Calu3 (cell line): ENCODE results near the gene CNTN6. TPM values are rescaled to one million over a fixed set of nuclear protein-coding genes. Genes with fewer than 3 reads are reported as not detected.

ENCODE experiments used
- BruUV-seq: library from RNA; stranded (reverse); fragments of 400-500 nt; replicated peaks from 2 replicates; lab custom pipeline; 2021; lab: Mats Ljungman, UMichigan
- CTCF ChIA-PET: fragments of 300-600 bp; sonication (Branson Sonifier 250); formaldehyde crosslinking; loops from one replicate; lab custom pipeline; 2022; ENCODE audit warnings: antibody characterized with exemption; lab: Charles Lee
- DNase-seq: peaks from one replicate; pipeline ENCODE4 v3.0.0; 2022
- H3K27ac Mint-ChIP-seq: one replicate; pipeline ENCODE4 v1.8.0; 2022; ENCODE audit warnings: mixed read lengths; ENCODE audit not compliant: unreplicated experiment
- H3K27me3 Mint-ChIP-seq: one replicate; pipeline ENCODE4 v1.8.0; 2022; ENCODE audit warnings: mixed read lengths; ENCODE audit not compliant: unreplicated experiment
- H3K36me3 Mint-ChIP-seq: one replicate; pipeline ENCODE4 v1.8.0; 2022; ENCODE audit warnings: mild to moderate bottlenecking, moderate library complexity, mixed read lengths; ENCODE audit not compliant: insufficient read depth, unreplicated experiment
- H3K4me1 Mint-ChIP-seq: one replicate; pipeline ENCODE4 v1.8.0; 2022; ENCODE audit warnings: mild to moderate bottlenecking, low read depth, mixed read lengths; ENCODE audit not compliant: unreplicated experiment
- H3K4me3 Mint-ChIP-seq: one replicate; pipeline ENCODE4 v1.8.0; 2022; ENCODE audit warnings: mild to moderate bottlenecking, low read depth, moderate library complexity, mixed read lengths; ENCODE audit not compliant: unreplicated experiment
- H3K9me3 Mint-ChIP-seq: one replicate; pipeline ENCODE4 v1.8.0; 2022; ENCODE audit warnings: low read depth, mixed read lengths; ENCODE audit not compliant: unreplicated experiment
- CTCF ChIP-seq: fragments of 200-600 bp; IDR thresholded peaks from one replicate; pipeline ENCODE4 v1.8.0; 2022; ENCODE audit warnings: antibody characterized with exemption; ENCODE audit not compliant: unreplicated experiment
- intact Hi-C: fragments of 100-400 bp; cut with micrococcal nuclease; formaldehyde crosslinking; loops from one replicate; pipeline ENCODE4 v1.10.0; 2022; ENCODE audit not compliant: unreplicated experiment
- total RNA-seq: library from RNA; stranded (reverse); gene quantifications from 2 replicates; pipeline ENCODE4 v1.2.3, GENCODE V29; 2022

Gene CNTN6
- total RNA-seq, 1 experiment from 2014 or later: not detected

GRCh38 chr3:1394188-1394587 is 301.4 kb downstream of the CNTN6 start:
- no peaks in the 10 kb centered on the region for H3K27me3 Mint-ChIP-seq
- no peaks in the 10 kb centered on the region for H3K4me1 Mint-ChIP-seq
- H3K27ac Mint-ChIP-seq: no peak overlapping the region
- intact Hi-C loops: no loop called here
- no peaks in the 10 kb centered on the region for H3K36me3 Mint-ChIP-seq
- no peak for TF ChIP-seq CTCF
- BruUV-seq: no TSS peak
- no peak for DNase-seq
- no peak overlapping the region for H3K4me3 Mint-ChIP-seq
- peaks cover 5% of the 10 kb centered on the region for H3K9me3 Mint-ChIP-seq
- CTCF ChIA-PET: no interaction called here

DNA sequence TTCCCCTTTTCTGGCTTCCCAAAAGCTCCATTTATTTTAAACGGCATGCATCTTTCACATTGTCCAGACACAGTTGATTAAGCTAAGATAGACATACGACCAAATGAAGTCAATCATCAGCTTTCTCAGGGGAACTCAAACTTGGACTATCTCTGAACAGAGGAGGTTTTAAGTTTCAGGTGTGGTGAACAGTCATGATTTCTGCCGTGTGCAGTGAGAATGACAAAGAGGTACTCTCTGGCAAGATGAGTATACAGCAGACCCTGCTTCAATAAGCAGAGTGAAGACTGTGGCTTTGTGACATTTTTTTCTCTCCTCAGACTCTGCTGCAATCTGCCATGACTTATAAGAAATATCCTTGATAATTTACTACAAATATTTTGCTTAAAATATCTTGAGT is 307.7 kb downstream of the CNTN6 start:
- H3K36me3 Mint-ChIP-seq: no peaks in the 10 kb centered on the region
- no peak overlapping the region for H3K27ac Mint-ChIP-seq
- CTCF ChIA-PET: no interaction called here
- no peaks in the 10 kb centered on the region for H3K4me1 Mint-ChIP-seq
- no TSS peak for BruUV-seq
- no peak for DNase-seq
- no peak for TF ChIP-seq CTCF
- H3K27me3 Mint-ChIP-seq: no peaks in the 10 kb centered on the region
- no peak overlapping the region for H3K4me3 Mint-ChIP-seq
- intact Hi-C loops: no loop called here
- peaks cover 4% of the 10 kb centered on the region for H3K9me3 Mint-ChIP-seq

- no peaks in the 10 kb centered on the region for H3K36me3 Mint-ChIP-seq
- no peak overlapping the region for H3K27ac Mint-ChIP-seq
- no peaks in the 10 kb centered on the region for H3K27me3 Mint-ChIP-seq
- H3K9me3 Mint-ChIP-seq: peaks cover 7% of the 10 kb centered on the region
- no peak for TF ChIP-seq CTCF
- no peaks in the 10 kb centered on the region for H3K4me1 Mint-ChIP-seq
- DNase-seq: peak; percentile 1
- CTCF ChIA-PET: no interaction called here
- intact Hi-C loops: no loop called here
- BruUV-seq: no TSS peak
- no peak overlapping the region for H3K4me3 Mint-ChIP-seq
Observed at GRCh38 chr3:1404270-1404962, 311.6 kb downstream of the CNTN6 start.

DNA sequence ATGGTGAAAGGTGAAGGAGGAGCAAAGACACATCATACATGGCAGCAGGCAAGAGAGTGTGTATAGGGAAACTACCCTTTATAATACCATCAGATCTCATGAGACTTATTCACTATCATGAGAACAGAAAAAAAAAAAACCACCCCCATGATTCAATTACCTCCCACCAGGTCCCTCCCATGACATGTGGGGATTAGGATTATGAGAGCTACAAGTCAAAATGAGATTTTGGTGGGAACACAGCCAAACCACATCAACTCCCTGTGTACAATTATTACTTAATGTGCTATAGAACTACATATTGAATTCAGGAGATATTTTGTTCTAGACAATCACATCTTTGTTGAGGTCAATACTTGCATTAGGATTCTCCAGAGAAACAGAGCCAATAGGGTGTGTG is 313.4 kb downstream of the CNTN6 start:
- BruUV-seq: no TSS peak
- no peak for DNase-seq
- no peaks in the 10 kb centered on the region for H3K4me1 Mint-ChIP-seq
- TF ChIP-seq CTCF: no peak
- intact Hi-C loops: no loop called here
- H3K9me3 Mint-ChIP-seq: peaks cover 5% of the 10 kb centered on the region
- CTCF ChIA-PET: interaction anchor here (0.6 kb wide), 1 partner anchor 72 kb away, joined by 3 read pairs; no protein-coding TSS in a partner anchor
- no peaks in the 10 kb centered on the region for H3K36me3 Mint-ChIP-seq
- H3K4me3 Mint-ChIP-seq: no peak overlapping the region
- H3K27ac Mint-ChIP-seq: no peak overlapping the region
- no peaks in the 10 kb centered on the region for H3K27me3 Mint-ChIP-seq
